DMS79 (cell line): ENCODE measurements around the gene NCBP1.

Source experiments
- DNase-seq: peaks from one replicate; lab custom pipeline; 2025; lab: John Stamatoyannopoulos, UW

NCBP1 gene

GRCh38 chr9:97627624-97628023 is 6.0 kb upstream of the NCBP1 start:
- no peak for DNase-seq

DNA sequence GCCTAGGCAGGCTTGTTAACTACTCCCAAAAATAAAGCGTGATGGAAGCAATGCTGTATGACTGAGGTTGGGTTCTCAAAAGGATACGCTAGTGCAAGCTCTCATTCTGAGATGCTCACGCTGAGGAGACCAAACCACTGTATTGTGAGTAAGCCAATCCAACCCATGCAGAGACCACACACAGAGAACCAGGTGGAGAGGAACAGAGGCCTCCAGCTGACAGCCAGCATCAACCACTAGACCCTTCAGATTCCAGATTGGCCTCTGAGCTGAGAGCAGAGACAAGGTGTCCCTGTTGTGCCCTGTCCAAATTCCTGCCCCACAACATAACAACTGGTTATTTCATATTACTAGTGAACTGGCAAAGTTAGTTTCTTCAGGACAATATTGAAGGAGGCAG is 5.0 kb upstream of the NCBP1 start:
- DNase-seq: no peak

DNA sequence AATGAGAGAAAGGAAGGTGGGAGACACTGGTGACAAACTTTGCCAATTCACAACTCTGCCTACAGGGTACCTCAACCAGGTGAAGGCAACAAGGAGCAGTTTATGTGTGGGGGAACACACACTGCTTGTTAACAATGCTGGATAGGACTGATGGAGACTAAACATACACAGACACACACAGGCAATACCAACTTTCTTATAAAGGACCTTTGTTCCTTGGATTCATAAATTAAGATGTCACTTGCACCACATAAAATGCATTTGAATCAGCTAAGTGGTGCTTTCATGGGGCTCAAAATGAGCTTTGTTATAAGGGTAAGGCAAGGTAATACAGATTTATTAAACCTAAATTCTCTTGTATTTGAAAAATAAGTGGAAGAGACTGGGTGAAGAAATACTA is 4.5 kb upstream of the NCBP1 start:
- DNase-seq: no peak

- no peak for DNase-seq
These were observed 3.0 kb upstream of the NCBP1 start for GRCh38 chr9:97630591-97630990.

DNA sequence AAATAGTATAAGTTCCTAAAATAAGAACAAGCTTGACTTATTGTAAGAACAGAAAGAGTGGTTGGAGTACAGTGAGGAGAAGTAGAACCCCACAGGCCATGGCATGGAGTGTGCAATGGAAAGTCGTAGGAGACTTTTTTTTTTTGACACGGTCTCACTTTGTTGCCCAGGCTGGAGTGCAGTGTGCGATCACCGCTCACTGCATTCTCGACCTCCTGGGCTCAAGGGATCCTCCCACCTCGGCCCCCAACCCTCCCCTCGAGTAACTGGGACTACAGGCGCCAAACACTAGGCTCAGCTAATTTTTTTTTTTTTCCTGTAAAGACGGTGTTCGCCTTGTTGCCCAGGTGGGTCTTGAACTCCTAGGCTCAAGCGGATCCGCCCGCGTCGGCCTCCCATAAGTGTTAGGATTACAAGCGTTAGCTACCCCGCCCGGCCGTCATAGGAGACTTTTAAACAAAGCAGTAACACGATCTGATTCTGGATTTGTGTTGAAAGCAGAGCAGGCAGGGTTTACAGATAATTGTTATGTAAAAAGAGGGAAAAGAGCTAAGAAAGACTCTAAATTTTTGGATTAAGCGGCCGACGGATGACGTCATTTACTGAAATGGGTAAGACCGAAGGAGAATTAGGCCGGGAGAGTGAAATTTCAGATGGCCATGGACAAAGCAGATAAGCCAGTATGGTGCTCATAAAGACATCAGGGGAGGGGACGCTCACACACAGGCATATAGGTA is 1.2 kb upstream of the NCBP1 start:
- DNase-seq: no peak

GRCh38 chr9:97633859-97634490 is 354 bp downstream of the NCBP1 start:
- DNase-seq: no peak

GRCh38 chr9:97635026-97635425 is 1.4 kb downstream of the NCBP1 start:
- DNase-seq: no peak

DNA sequence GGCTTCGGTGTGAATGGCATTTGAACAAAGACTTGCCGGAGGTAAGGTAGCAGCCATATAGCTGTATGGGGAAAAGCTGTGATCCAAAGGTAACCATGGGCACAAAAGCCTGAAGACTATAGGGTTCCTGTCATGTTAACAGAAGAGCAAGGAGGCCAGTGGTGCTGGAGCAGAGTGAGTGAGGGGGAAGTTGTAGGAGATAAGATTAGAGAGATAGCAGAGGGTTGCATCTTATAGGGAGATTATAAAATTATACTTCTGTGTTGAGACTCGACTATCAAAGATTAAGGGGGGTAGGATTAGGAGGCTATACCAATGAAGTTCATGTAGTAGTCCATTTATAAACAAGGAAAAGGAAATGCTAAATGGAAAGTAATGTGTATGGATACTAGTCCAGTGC is 3.3 kb downstream of the NCBP1 start:
- DNase-seq: no peak

GRCh38 chr9:97638666-97639065 is 5.0 kb downstream of the NCBP1 start:
- no peak for DNase-seq

DNA sequence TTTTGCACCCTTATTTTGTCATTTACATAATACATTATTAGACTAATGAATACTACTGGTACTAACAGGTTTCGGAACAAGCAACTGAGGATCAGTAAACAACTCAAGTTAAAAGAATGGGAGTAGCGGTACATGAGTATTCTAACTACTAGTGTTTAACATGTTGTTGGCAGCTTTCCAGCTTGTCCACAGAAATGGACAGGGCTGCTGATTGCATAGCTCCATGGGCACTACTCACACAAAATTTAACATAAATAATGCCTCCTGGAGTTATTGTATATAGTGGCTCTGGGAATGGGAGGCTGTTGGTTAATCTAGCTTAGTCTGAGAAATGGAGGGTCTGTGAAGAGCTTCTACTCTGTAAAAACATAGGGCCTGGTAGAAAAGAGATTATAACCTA is 6.7 kb downstream of the NCBP1 start:
- DNase-seq: no peak

DNA sequence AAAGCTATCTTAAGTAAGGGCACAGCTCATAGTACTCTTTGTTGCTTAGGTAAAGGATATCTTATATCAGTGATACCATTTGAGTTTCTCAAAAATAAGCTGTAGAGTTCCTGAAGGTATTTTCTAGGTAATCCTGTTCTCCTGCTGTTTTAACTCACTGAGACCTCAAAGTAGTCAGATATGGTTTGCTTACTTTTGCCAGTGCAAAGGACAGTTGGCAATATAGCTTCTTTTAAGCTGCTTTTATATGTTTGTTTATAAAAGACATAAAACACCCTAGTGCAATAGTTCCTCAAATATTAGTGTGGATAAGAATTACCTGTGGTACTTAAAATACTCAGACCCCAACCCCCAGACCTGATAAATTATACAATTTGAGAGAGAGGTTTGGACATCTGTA is 12.1 kb downstream of the NCBP1 start:
- no peak for DNase-seq

DNA sequence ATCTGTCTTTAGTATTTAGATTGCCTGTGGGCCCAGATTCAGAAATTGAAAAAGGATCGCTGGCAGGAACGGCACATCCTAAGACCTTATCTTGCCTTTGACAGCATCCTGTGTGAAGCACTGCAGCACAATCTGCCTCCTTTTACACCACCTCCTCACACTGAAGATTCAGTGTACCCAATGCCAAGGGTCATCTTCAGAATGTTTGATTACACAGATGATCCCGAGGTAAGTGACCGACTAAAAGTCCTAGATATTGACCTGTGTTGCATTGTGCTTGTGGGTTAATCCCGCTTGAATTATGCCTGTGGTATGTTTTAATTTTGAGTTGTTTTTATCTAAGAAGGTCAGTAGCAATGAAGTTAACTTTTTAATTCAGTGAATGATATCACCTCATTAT is 14.4 kb downstream of the NCBP1 start:
- DNase-seq: no peak

DNA sequence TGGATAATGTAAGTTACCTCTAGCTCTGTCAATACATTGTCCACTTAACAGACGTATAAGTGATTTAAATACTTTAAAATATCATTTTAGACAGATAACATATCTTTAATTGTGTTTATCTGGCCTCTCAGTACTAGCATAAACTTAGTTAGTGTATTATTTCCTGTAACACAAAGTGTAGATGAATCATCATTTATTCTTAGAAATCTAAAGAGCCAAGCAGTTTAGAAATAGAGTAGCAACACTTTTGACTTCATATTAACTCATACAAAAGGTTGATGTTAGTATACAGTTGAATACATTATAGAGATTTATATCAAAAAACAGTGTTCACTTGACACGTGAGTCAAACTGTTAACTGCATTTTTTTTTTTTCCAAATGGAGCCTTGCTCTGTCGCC is 18.0 kb downstream of the NCBP1 start:
- DNase-seq: no peak

GRCh38 chr9:97658707-97659106 is 25.1 kb downstream of the NCBP1 start:
- no peak for DNase-seq

DNA sequence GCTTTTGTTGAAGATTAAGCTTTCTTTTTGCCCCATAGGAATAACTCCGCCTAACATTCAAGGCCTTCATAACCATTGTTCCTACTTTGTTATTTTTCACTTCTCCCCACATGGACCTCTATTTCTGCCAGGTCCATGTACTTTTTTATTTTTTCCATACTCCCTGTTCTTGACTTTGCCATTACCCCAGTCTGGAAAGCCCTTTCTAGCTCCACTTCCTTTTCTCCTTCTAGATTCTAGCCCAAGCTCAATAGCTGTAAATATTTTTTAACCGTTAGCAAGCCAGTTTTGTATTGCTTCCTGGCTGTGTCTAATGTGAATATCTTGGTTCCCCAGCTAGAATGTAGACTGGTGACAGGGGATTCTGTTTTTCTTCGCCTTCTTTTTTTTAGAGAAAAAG is 26.1 kb downstream of the NCBP1 start:
- no peak for DNase-seq

GRCh38 chr9:97660340-97660739 is 26.7 kb downstream of the NCBP1 start:
- DNase-seq: no peak

GRCh38 chr9:97660847-97661246 is 27.2 kb downstream of the NCBP1 start:
- no peak for DNase-seq

DNA sequence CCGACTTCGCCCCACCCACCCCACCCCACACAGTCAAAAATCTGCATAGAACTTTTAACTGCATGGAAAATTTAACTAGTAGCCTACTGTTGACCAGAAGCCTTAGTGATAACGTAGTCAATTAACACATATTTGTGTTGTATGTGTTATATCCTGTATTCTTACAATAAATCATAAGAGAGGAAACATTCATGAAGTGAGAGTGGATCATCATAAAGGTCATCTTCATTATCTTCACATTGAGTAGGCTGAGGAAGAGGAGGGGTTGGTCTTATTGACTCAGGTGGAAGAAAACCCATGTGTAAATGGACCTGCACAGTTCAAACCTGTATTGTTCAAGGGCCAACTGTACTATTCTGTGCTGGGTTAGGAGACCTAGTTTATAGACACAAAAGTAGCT is 32.1 kb downstream of the NCBP1 start:
- DNase-seq: no peak

DNA sequence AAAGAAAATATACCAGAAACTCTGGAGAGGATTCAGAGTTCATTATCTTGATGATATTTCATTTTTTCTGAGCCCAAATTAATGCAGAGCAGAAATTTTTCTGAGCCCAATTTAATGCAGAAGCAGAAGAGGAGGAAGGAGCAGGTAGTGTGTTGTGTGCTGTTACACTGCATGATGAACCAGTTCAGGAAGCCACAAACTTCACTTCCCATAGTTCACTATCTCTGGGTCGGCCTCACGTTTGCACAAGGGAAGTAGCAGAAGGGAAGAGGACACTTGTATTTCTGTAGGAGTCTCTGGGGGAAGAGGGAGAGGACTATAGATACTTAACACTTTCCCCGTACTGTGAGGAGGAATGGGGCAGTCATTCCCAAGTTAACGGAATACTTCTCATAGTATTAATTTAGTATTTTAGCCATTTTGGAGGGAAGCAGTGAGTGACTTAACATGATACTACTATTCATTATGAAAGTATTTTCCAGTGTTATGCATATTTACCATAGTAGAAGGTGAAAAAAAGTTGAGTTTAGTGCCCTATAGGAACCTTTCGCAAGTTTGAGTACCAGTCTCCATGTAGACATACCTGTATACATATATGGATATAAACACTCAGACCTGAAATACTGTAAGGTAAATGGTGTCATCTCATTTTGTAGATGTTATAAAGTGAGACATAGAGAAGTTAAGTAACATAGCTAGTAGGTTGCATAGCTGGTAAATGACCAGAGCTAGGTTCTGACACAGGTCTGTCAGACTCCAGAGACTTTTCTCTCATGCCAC is 33.5 kb downstream of the NCBP1 start:
- DNase-seq: no peak

DNA sequence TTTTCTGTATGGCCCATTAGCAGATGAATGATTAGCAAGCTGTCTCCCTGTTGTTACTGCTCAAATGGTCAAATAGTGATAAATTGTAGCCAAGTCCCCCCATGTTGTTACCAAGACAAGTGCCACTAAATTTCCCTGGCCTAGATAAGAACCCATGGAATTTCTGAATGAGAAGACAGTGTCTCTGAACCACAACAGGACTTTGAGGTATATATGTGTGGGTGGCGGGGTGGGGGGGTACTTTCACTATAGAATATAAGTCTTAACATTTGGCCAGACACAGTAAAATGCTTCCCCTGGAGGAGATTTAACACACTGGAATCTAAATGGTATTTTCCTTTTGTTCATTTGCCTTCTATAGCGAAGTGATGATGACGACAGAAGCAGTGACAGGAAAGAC is 34.9 kb downstream of the NCBP1 start:
- DNase-seq: no peak

DNA sequence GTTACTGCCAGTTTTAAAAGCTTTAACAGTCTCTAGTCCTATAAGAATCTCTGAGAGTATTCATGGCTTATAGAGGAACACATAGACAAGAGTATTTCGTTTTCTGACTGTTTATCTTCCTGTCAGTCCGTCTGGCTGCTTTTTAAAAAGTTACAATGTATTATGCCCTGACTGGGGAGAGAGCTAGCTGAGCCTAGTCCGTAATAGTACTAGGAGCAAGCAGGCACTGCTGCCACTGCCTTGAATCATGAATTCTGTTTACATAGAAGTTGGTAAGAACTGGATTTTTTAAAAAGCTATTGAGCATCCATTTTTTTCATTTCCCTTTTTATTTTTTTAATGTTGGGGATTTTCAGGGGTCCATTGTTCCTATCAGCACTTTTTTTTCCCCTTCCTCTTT is 37.0 kb downstream of the NCBP1 start:
- no peak for DNase-seq

GRCh38 chr9:97672403-97672802 is 38.8 kb downstream of the NCBP1 start:
- no peak for DNase-seq

DNA sequence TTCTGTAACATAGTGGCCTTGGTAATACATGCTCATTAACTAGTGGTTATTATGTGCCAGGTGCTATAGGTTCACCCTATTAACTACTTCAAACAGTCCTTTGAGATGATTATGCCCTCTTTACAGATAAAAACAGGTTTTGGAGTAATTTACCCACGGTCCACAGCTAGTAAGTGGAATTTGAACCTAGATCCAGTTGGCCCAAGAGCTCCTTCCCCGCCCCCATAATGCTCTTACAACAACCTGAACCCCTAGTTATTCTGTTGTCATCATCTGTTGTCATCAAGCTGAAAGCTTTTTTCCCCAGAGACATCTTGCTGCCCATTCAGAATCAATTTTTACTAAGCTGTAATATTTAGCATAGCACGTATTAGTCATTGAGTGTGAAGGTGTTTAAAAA is 40.3 kb downstream of the NCBP1 start:
- no peak for DNase-seq
